GM12878 (cell line): ENCODE results near the gene NLGN1. TPM values are rescaled to one million over a fixed set of nuclear protein-coding genes. Genes with fewer than 3 reads are reported as not detected.

ENCODE experiments used
- BCL3 ChIP-seq: IDR thresholded peaks from 2 replicates; pipeline ENCODE4 v1.6.1; 2011; ENCODE audit warnings: borderline replicate concordance, low read depth, mild to moderate bottlenecking, moderate library complexity, low read length; ENCODE audit not compliant: insufficient read depth, poor library complexity, severe bottlenecking
- E2F4 ChIP-seq: IDR thresholded peaks from 2 replicates; pipeline ENCODE4 v1.6.1; 2012; ENCODE audit warnings: low read depth, low read length, improper control_type of control experiment
- HDGF ChIP-seq: fragments of 450-650 bp; IDR thresholded peaks from 2 replicates; pipeline ENCODE4 v1.6.1; 2016; ENCODE audit warnings: antibody characterized with exemption
- SMC3 ChIP-seq: IDR thresholded peaks from 2 replicates; pipeline ENCODE4 v1.6.1; 2011; ENCODE audit warnings: low read length, improper control_type of control experiment, borderline replicate concordance
- USF1 ChIP-seq: IDR thresholded peaks from 2 replicates; pipeline ENCODE4 v1.6.1; 2011; ENCODE audit warnings: borderline replicate concordance, low read depth, mild to moderate bottlenecking, moderate library complexity, mixed read lengths, low read length; ENCODE audit not compliant: insufficient read depth; ENCODE audit errors: extremely low read length
- ZBTB11 ChIP-seq: fragments of 450-650 bp; formaldehyde crosslinking; IDR thresholded peaks from 2 replicates; pipeline ENCODE4 v1.5.0; 2022; ENCODE audit warnings: mild to moderate bottlenecking, missing genetic modification characterization
- polyA plus RNA-seq, 11 experiments: library from polyadenylated mRNA; depleted of rRNA in 4 of 11; unstranded in 6 of 11; stranded (reverse) in 5 of 11; fragments of >200 nt; fragmentation: Nextera tagmentation in 4 of 11; fragmentation: Illumina TruSeq in 1 of 11; extraction: Ambion mirVana in 4 of 11; extraction: Trizol in 1 of 11; gene quantifications; 1 replicate in 1 of 11; 2 replicates in 10 of 11; pipeline versions ENCODE4 v1.2.1 to v1.2.3, GENCODE V29; 2011 to 2016; ENCODE audit warnings: inconsistent platforms in 2 of 11, missing spikeins in 2 of 11, low read depth in 1 of 11
- total RNA-seq, 4 experiments: library from RNA; depleted of rRNA in 3 of 4; stranded (reverse); fragments of >200 nt in 3 of 4; fragmentation: Illumina TruSeq in 1 of 4; extraction: Trizol in 1 of 4; gene quantifications; 2 replicates each; pipeline versions ENCODE4 v1.2.1 to v1.2.3, GENCODE V29; 2013 to 2021

NLGN1 gene
- total and polyA plus RNA-seq, 10 of the 15 experiments (the other 5 are each of a cell fraction or from before 2014, with no cell fraction given): not detected

GRCh38 chr3:173993299-173993698, 595.8 kb downstream of the NLGN1 start (continued):
- TF ChIP-seq ZBTB11 (CRISPR knock-in tag) (no peak), BCL3 (no peak), HDGF (no peak), E2F4 (no peak), SMC3 (no peak), USF1 (no peak)
- TF ChIP-seq, all 136 proteins: peak for 2
